HEK293 (cell line): ENCODE results near the gene SMAD4.
A peak's percentile ranks its signal among the peaks of the same experiment; 100 is the strongest.

Experiments used
- CTCF ChIA-PET: fragments of 350-600 bp; formaldehyde crosslinking; extraction: SDS; loops from one replicate; lab custom pipeline; 2021; ENCODE audit warnings: antibody characterized with exemption; lab: Yijun Ruan, JAX
- POLR2A ChIA-PET: fragments of 300-600 bp; formaldehyde crosslinking; extraction: SDS; loops from one replicate; lab custom pipeline; 2020; ENCODE audit warnings: antibody characterized with exemption, inconsistent platforms; lab: Yijun Ruan, JAX
- H3K27ac ChIP-seq: fragments of 200-500 bp; sonication (Bioruptor generic); 2 replicates; pipeline ENCODE4 v1.5.1; 2014; ENCODE audit warnings: low read depth, low read length, control low read depth, inconsistent platforms; ENCODE audit errors: extremely low read depth
- H3K36me3 ChIP-seq, 2 experiments: fragments of 200-500 bp in 1 of 2; sonication (Bioruptor generic) in 1 of 2; 1 replicate in 1 of 2; 2 replicates in 1 of 2; pipeline ENCODE4 v1.5.1; 2014 to 2017; ENCODE audit warnings: inconsistent platforms in 2 of 2, low read length in 2 of 2; ENCODE audit not compliant: control insufficient read depth in 2 of 2, insufficient read depth in 1 of 2
- H3K4me1 ChIP-seq: fragments of 200-500 bp; sonication (Bioruptor generic); 2 replicates; pipeline ENCODE4 v1.5.1; 2014; ENCODE audit warnings: mild to moderate bottlenecking, low read length, inconsistent platforms; ENCODE audit not compliant: control insufficient read depth, insufficient read depth
- H3K4me3 ChIP-seq: 2 replicates; pipeline ENCODE4 v1.5.1; 2011; ENCODE audit warnings: low read depth, mild to moderate bottlenecking, control low read depth, low read length, moderate library complexity
- H3K9me3 ChIP-seq: fragments of 200-500 bp; sonication (Bioruptor generic); 2 replicates; pipeline ENCODE4 v1.5.1; 2014; ENCODE audit warnings: low read depth, low read length, inconsistent platforms; ENCODE audit not compliant: control insufficient read depth, insufficient read depth
- BCL6B ChIP-seq: fragments of 450-650 bp; formaldehyde crosslinking; IDR thresholded peaks from 2 replicates; pipeline ENCODE4 v1.5.1; 2017; ENCODE audit warnings: missing biosample characterization, missing genetic modification characterization
- GLI4 ChIP-seq: fragments of 450-650 bp; formaldehyde crosslinking; IDR thresholded peaks from 2 replicates; pipeline ENCODE4 v1.5.1; 2016; ENCODE audit warnings: missing biosample characterization, missing genetic modification characterization
- GLIS2 ChIP-seq: fragments of 450-650 bp; formaldehyde crosslinking; IDR thresholded peaks from 2 replicates; pipeline ENCODE4 v1.5.1; 2016; ENCODE audit warnings: missing biosample characterization, missing genetic modification characterization
- KLF7 ChIP-seq: fragments of 450-650 bp; formaldehyde crosslinking; IDR thresholded peaks from 2 replicates; pipeline ENCODE4 v1.5.1; 2016; ENCODE audit warnings: missing biosample characterization, missing genetic modification characterization, borderline replicate concordance
- PATZ1 ChIP-seq: fragments of 450-650 bp; formaldehyde crosslinking; IDR thresholded peaks from 2 replicates; pipeline ENCODE4 v1.5.1; 2016; ENCODE audit warnings: missing biosample characterization, missing genetic modification characterization
- PRDM2 ChIP-seq: fragments of 450-650 bp; formaldehyde crosslinking; IDR thresholded peaks from 2 replicates; pipeline ENCODE4 v1.5.1; 2016; ENCODE audit warnings: missing biosample characterization, missing genetic modification characterization, borderline replicate concordance
- ZIC2 ChIP-seq: fragments of 450-650 bp; formaldehyde crosslinking; IDR thresholded peaks from 2 replicates; pipeline ENCODE4 v1.5.1; 2016; ENCODE audit warnings: missing biosample characterization, missing genetic modification characterization
- ZNF114 ChIP-seq: fragments of 450-650 bp; formaldehyde crosslinking; IDR thresholded peaks from 2 replicates; pipeline ENCODE4 v1.5.0; 2017; ENCODE audit warnings: missing biosample characterization, missing genetic modification characterization
- ZNF133 ChIP-seq: fragments of 450-650 bp; formaldehyde crosslinking; IDR thresholded peaks from 2 replicates; pipeline ENCODE4 v1.5.1; 2016; ENCODE audit warnings: missing biosample characterization, missing genetic modification characterization
- ZNF155 ChIP-seq: fragments of 450-650 bp; formaldehyde crosslinking; IDR thresholded peaks from 2 replicates; pipeline ENCODE4 v1.5.1; 2016; ENCODE audit warnings: missing biosample characterization, missing genetic modification characterization
- ZNF16 ChIP-seq: fragments of 450-650 bp; formaldehyde crosslinking; IDR thresholded peaks from 2 replicates; pipeline ENCODE4 v1.5.1; 2016; ENCODE audit warnings: low read depth, missing biosample characterization, missing genetic modification characterization
- ZNF174 ChIP-seq: fragments of 450-650 bp; formaldehyde crosslinking; IDR thresholded peaks from 2 replicates; pipeline ENCODE4 v1.5.0; 2017; ENCODE audit warnings: missing biosample characterization, mild to moderate bottlenecking, missing genetic modification characterization
- ZNF37A ChIP-seq: fragments of 450-650 bp; IDR thresholded peaks from 2 replicates; pipeline ENCODE4 v1.5.1; 2018; ENCODE audit warnings: missing biosample characterization, missing genetic modification characterization
- ZNF426 ChIP-seq: fragments of 450-650 bp; formaldehyde crosslinking; IDR thresholded peaks from 2 replicates; pipeline ENCODE4 v1.5.1; 2017; ENCODE audit warnings: missing biosample characterization, missing genetic modification characterization, mild to moderate bottlenecking, inconsistent platforms, moderate library complexity
- ZNF544 ChIP-seq: fragments of 450-650 bp; formaldehyde crosslinking; IDR thresholded peaks from 2 replicates; pipeline ENCODE4 v1.5.0; 2017; ENCODE audit warnings: missing biosample characterization, missing genetic modification characterization
- ZNF558 ChIP-seq: fragments of 450-650 bp; formaldehyde crosslinking; IDR thresholded peaks from 2 replicates; pipeline ENCODE4 v1.5.1; 2016; ENCODE audit warnings: missing biosample characterization, missing genetic modification characterization
- ZNF76 ChIP-seq: fragments of 450-650 bp; formaldehyde crosslinking; IDR thresholded peaks from 2 replicates; pipeline ENCODE4; 2016; ENCODE audit warnings: low read depth, missing biosample characterization, missing genetic modification characterization, borderline replicate concordance
- TF ChIP-seq, protein P1 (sequence below): fragments of 450-650 bp; IDR thresholded peaks from 2 replicates; pipeline ENCODE4 v1.5.1; 2018; ENCODE audit warnings: missing biosample characterization, mild to moderate bottlenecking, missing genetic modification characterization
- TF ChIP-seq, protein P2 (sequence below): fragments of 450-650 bp; formaldehyde crosslinking; IDR thresholded peaks from 2 replicates; pipeline ENCODE4 v1.5.1; 2016; ENCODE audit warnings: missing biosample characterization, missing genetic modification characterization
- TF ChIP-seq, protein P3 (sequence below): sonication (generic); formaldehyde crosslinking; IDR thresholded peaks from 2 replicates; pipeline ENCODE4 v1.8.1; 2022; ENCODE audit warnings: mild to moderate bottlenecking, moderate library complexity, missing genetic modification reagents
- TF ChIP-seq, protein P4 (sequence below): fragments of 450-650 bp; formaldehyde crosslinking; IDR thresholded peaks from 2 replicates; pipeline ENCODE4 v1.5.1; 2016; ENCODE audit warnings: missing biosample characterization, missing genetic modification characterization

SMAD4 gene

GRCh38 chr18:51029694-51030536, at the start of gene SMAD4:
SMAD4 (plus strand) TSS chr18:51030213; CDS start chr18:51047047, 16,834 bp downstream.
- ChIA-PET CTCF (interaction anchor here (0.7 to 2.1 kb wide), 4 partner anchors 13 to 81 kb away, joined by 3 to 13 read pairs (median 4); no protein-coding TSS in a partner anchor), POLR2A (interaction anchor here (0.6 to 4.2 kb wide), 19 partner anchors 9 to 358 kb away, joined by 3 to 60 read pairs (median 4); partner anchors contain the start of genes ELAC1 and ME2)
- Histone ChIP-seq H3K4me1 (peaks cover 23% of the 10 kb centered on the region), H3K4me3 (peak within 1 kb of the TSS; percentile 87), H3K36me3 (peaks cover 5 to 20% of the 10 kb centered on the region in 2 experiments), H3K27ac (peak within 1 kb of the TSS; percentile 100), H3K9me3 (no peaks in the 10 kb centered on the region)
- TF ChIP-seq ZNF114 = no peak
- TF ChIP-seq ZNF558 (tag by site-specific recombination) = no peak
- TF ChIP-seq ZNF155 (tag by site-specific recombination) = no peak
- TF ChIP-seq ZNF133 (tag by site-specific recombination) = no peak
- no peak for TF ChIP-seq KLF7 (tag by site-specific recombination)
- TF ChIP-seq, protein P1, sequence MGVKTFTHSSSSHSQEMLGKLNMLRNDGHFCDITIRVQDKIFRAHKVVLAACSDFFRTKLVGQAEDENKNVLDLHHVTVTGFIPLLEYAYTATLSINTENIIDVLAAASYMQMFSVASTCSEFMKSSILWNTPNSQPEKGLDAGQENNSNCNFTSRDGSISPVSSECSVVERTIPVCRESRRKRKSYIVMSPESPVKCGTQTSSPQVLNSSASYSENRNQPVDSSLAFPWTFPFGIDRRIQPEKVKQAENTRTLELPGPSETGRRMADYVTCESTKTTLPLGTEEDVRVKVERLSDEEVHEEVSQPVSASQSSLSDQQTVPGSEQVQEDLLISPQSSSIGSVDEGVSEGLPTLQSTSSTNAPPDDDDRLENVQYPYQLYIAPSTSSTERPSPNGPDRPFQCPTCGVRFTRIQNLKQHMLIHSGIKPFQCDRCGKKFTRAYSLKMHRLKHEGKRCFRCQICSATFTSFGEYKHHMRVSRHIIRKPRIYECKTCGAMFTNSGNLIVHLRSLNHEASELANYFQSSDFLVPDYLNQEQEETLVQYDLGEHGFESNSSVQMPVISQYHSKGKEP = no peak
- TF ChIP-seq, protein P2, sequence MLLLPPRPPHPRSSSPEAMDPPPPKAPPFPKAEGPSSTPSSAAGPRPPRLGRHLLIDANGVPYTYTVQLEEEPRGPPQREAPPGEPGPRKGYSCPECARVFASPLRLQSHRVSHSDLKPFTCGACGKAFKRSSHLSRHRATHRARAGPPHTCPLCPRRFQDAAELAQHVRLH (tag by site-specific recombination) = peak; percentile 64; the same call in 1 of the 2 replicates
- TF ChIP-seq GLIS2 (tag by site-specific recombination) = peak; percentile 73
- TF ChIP-seq, protein P3, sequence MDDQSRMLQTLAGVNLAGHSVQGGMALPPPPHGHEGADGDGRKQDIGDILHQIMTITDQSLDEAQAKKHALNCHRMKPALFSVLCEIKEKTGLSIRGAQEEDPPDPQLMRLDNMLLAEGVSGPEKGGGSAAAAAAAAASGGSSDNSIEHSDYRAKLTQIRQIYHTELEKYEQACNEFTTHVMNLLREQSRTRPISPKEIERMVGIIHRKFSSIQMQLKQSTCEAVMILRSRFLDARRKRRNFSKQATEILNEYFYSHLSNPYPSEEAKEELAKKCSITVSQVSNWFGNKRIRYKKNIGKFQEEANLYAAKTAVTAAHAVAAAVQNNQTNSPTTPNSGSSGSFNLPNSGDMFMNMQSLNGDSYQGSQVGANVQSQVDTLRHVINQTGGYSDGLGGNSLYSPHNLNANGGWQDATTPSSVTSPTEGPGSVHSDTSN (CRISPR knock-in tag) = no peak; the same call in 1 of the 2 replicates
- TF ChIP-seq ZIC2 (tag by site-specific recombination) = peak; percentile 68
- no peak for TF ChIP-seq ZNF16 (tag by site-specific recombination)
- TF ChIP-seq ZNF37A (tag by site-specific recombination) = no peak
- TF ChIP-seq GLI4 (tag by site-specific recombination) = no peak
- peak; percentile 36; the same call in 1 of the 2 replicates for TF ChIP-seq ZNF76 (tag by site-specific recombination)
- no peak for TF ChIP-seq ZNF174
- TF ChIP-seq PRDM2 = no peak
- TF ChIP-seq ZNF426 = no peak
- TF ChIP-seq PATZ1 (tag by site-specific recombination) = peak; percentile 75
- TF ChIP-seq ZNF544 (tag by site-specific recombination) = no peak
- no peak for TF ChIP-seq BCL6B (tag by site-specific recombination)
- TF ChIP-seq, protein P4, sequence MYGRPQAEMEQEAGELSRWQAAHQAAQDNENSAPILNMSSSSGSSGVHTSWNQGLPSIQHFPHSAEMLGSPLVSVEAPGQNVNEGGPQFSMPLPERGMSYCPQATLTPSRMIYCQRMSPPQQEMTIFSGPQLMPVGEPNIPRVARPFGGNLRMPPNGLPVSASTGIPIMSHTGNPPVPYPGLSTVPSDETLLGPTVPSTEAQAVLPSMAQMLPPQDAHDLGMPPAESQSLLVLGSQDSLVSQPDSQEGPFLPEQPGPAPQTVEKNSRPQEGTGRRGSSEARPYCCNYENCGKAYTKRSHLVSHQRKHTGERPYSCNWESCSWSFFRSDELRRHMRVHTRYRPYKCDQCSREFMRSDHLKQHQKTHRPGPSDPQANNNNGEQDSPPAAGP (tag by site-specific recombination) = no peak
